HepG2 (cell line): ENCODE results near the gene UFSP2. TPM values are rescaled to one million over a fixed set of nuclear protein-coding genes. Genes with fewer than 3 reads are reported as not detected.
A peak's percentile ranks its signal among the peaks of the same experiment; 100 is the strongest.

ENCODE experiments used
- ARNTL ChIP-seq: sonication (generic); formaldehyde crosslinking; IDR thresholded peaks from 2 replicates; pipeline ENCODE4 v1.4.0; 2020; ENCODE audit warnings: mild to moderate bottlenecking, missing genetic modification reagents
- FOXC1 ChIP-seq: sonication (generic); formaldehyde crosslinking; IDR thresholded peaks from 2 replicates; pipeline ENCODE4 v1.8.0; 2022; ENCODE audit warnings: mild to moderate bottlenecking, missing genetic modification reagents, borderline replicate concordance
- FOXJ3 ChIP-seq: sonication (generic); formaldehyde crosslinking; IDR thresholded peaks from 2 replicates; pipeline ENCODE4 v1.4.0; 2020; ENCODE audit warnings: missing genetic modification reagents, mild to moderate bottlenecking, borderline replicate concordance
- ISL2 ChIP-seq: sonication (generic); formaldehyde crosslinking; IDR thresholded peaks from 2 replicates; pipeline ENCODE4 v1.5.0; 2020; ENCODE audit warnings: missing genetic modification reagents
- NBN ChIP-seq: fragments of 450-650 bp; conservative IDR thresholded peaks from 2 replicates; pipeline ENCODE4 v1.6.1; 2017
- NR2C2 ChIP-seq: sonication (generic); formaldehyde crosslinking; IDR thresholded peaks from 2 replicates; pipeline ENCODE4 v1.4.0; 2020; ENCODE audit warnings: missing genetic modification reagents, mild to moderate bottlenecking, moderate library complexity, borderline replicate concordance
- RAD51 ChIP-seq: fragments of 450-650 bp; IDR thresholded peaks from 2 replicates; pipeline ENCODE4 v1.6.1; 2016; ENCODE audit warnings: borderline replicate concordance
- RNF219 ChIP-seq: sonication (generic); formaldehyde crosslinking; IDR thresholded peaks from 2 replicates; pipeline ENCODE4 v1.5.0; 2020; ENCODE audit warnings: mild to moderate bottlenecking, missing genetic modification reagents
- SMARCC2 ChIP-seq: fragments of 450-650 bp; IDR thresholded peaks from 2 replicates; pipeline ENCODE4 v1.6.1; 2017; ENCODE audit warnings: antibody characterized with exemption, mild to moderate bottlenecking
- SNRNP70 ChIP-seq: fragments of 200-400 bp; formaldehyde crosslinking; IDR thresholded peaks from 2 replicates; pipeline ENCODE4 v1.6.1; 2017; ENCODE audit warnings: mild to moderate bottlenecking, low read depth, low read length, moderate library complexity
- SOX5 ChIP-seq: IDR thresholded peaks from 2 replicates; pipeline ENCODE4 v1.6.1; 2016; ENCODE audit warnings: borderline replicate concordance
- SP5 ChIP-seq: IDR thresholded peaks from 2 replicates; pipeline ENCODE4 v1.6.1; 2016; ENCODE audit warnings: low read depth, borderline replicate concordance
- SSRP1 ChIP-seq: IDR thresholded peaks from 2 replicates; pipeline ENCODE4 v1.6.1; 2016; ENCODE audit warnings: control low read depth
- TCF7L2 ChIP-seq: IDR thresholded peaks from 2 replicates; pipeline ENCODE4 v1.6.1; 2011; ENCODE audit warnings: mild to moderate bottlenecking, low read depth, low read length, moderate library complexity
- TEAD3 ChIP-seq: optimal IDR thresholded peaks from 2 replicates; pipeline ENCODE3; 2016; ENCODE audit warnings: borderline replicate concordance
- TFE3 ChIP-seq: IDR thresholded peaks from 2 replicates; pipeline ENCODE4 v1.6.1; 2016
- THYN1 ChIP-seq: sonication (generic); formaldehyde crosslinking; IDR thresholded peaks from 2 replicates; pipeline ENCODE4 v1.8.1; 2023; ENCODE audit warnings: low read depth, mild to moderate bottlenecking, moderate library complexity, missing genetic modification reagents, borderline replicate concordance
- YEATS2 ChIP-seq: sonication (generic); formaldehyde crosslinking; IDR thresholded peaks from 2 replicates; pipeline ENCODE4 v1.4.0; 2020; ENCODE audit warnings: missing genetic modification reagents, borderline replicate concordance
- ZFP1 ChIP-seq: IDR thresholded peaks from 2 replicates; pipeline ENCODE4 v1.6.1; 2016
- ZKSCAN8 ChIP-seq: IDR thresholded peaks from 2 replicates; pipeline ENCODE4 v1.6.1; 2016; ENCODE audit warnings: borderline replicate concordance, missing genetic modification reagents, missing compliant biosample characterization
- ZMYM4 ChIP-seq: sonication (generic); formaldehyde crosslinking; IDR thresholded peaks from 2 replicates; pipeline ENCODE4 v1.8.1; 2023; ENCODE audit warnings: mild to moderate bottlenecking, missing genetic modification reagents
- ZNF234 ChIP-seq: sonication (generic); formaldehyde crosslinking; conservative IDR thresholded peaks from 2 replicates; pipeline ENCODE4 v1.5.1; 2020; ENCODE audit warnings: mild to moderate bottlenecking, missing genetic modification reagents
- ZNF383 ChIP-seq: sonication (generic); formaldehyde crosslinking; IDR thresholded peaks from 2 replicates; pipeline ENCODE4 v1.4.0; 2020; ENCODE audit warnings: missing genetic modification reagents, mild to moderate bottlenecking, borderline replicate concordance
- ZNF629 ChIP-seq: sonication (generic); formaldehyde crosslinking; conservative IDR thresholded peaks from 2 replicates; pipeline ENCODE4 v1.5.0; 2020; ENCODE audit warnings: missing genetic modification reagents
- ZNF672 ChIP-seq: sonication (generic); formaldehyde crosslinking; IDR thresholded peaks from 2 replicates; pipeline ENCODE4 v1.8.1; 2022; ENCODE audit warnings: missing genetic modification reagents
- ZNF850 ChIP-seq: sonication (generic); formaldehyde crosslinking; conservative IDR thresholded peaks from 2 replicates; pipeline ENCODE4 v1.9.0; 2021; ENCODE audit warnings: mild to moderate bottlenecking, missing genetic modification reagents
- polyA plus RNA-seq, 8 experiments: library from polyadenylated mRNA; depleted of rRNA in 3 of 8; stranded (reverse) in 7 of 8; unstranded in 1 of 8; fragments of >200 nt; fragmentation: Illumina TruSeq in 4 of 8; extraction: Trizol in 4 of 8; gene quantifications; 2 replicates each; pipeline versions ENCODE4 v1.2.1 to v1.2.3, GENCODE V29; 2011 to 2016; ENCODE audit warnings: low read depth in 4 of 8, missing spikeins in 1 of 8, mixed read lengths in 1 of 8; ENCODE audit not compliant: insufficient read depth in 1 of 8
- total RNA-seq, 5 experiments: library from RNA; depleted of rRNA; stranded (reverse); fragments of >200 nt; fragmentation: Illumina TruSeq; extraction: Trizol; gene quantifications; 2 replicates each; pipeline ENCODE4 v1.2.3, GENCODE V29; 2016; ENCODE audit warnings: low read depth in 1 of 5
- TF ChIP-seq, protein P1 (sequence below): sonication (generic); formaldehyde crosslinking; IDR thresholded peaks from 2 replicates; pipeline ENCODE4 v1.4.0; 2020; ENCODE audit warnings: missing genetic modification reagents
- TF ChIP-seq, protein P2 (sequence below): sonication (generic); formaldehyde crosslinking; IDR thresholded peaks from 2 replicates; pipeline ENCODE4 v1.4.0; 2020; ENCODE audit warnings: mild to moderate bottlenecking, low read depth, missing genetic modification reagents

UFSP2 gene
- total and polyA plus RNA-seq, 2 of the 13 experiments (the other 11 are each of a cell fraction or from before 2014, with no cell fraction given): 24.1 to 32.3 TPM

GRCh38 chr4:185380320-185380719, 45.4 kb downstream of the UFSP2 start (continued):
- TF ChIP-seq FOXC1 (CRISPR knock-in tag): no peak
- TF ChIP-seq ZNF629 (CRISPR knock-in tag): no peak
- TF ChIP-seq SP5 (CRISPR knock-in tag): peak; percentile 23; the same call in 1 of the 2 replicates
- TF ChIP-seq ISL2 (CRISPR knock-in tag): peak; percentile 63
- peak; percentile 75; the same call in 1 of the 2 replicates for TF ChIP-seq FOXJ3 (CRISPR knock-in tag)
- no peak for TF ChIP-seq NBN
- TF ChIP-seq ZNF383 (CRISPR knock-in tag): no peak
- no peak for TF ChIP-seq SSRP1
- TF ChIP-seq THYN1 (CRISPR knock-in tag): no peak
- 0 out of 2 replicates have a peak, but pooled peaks have one; percentile 42 for TF ChIP-seq YEATS2 (CRISPR knock-in tag)
- TF ChIP-seq SMARCC2: no peak
- no peak for TF ChIP-seq ZNF672 (CRISPR knock-in tag)
- TF ChIP-seq, protein P1, sequence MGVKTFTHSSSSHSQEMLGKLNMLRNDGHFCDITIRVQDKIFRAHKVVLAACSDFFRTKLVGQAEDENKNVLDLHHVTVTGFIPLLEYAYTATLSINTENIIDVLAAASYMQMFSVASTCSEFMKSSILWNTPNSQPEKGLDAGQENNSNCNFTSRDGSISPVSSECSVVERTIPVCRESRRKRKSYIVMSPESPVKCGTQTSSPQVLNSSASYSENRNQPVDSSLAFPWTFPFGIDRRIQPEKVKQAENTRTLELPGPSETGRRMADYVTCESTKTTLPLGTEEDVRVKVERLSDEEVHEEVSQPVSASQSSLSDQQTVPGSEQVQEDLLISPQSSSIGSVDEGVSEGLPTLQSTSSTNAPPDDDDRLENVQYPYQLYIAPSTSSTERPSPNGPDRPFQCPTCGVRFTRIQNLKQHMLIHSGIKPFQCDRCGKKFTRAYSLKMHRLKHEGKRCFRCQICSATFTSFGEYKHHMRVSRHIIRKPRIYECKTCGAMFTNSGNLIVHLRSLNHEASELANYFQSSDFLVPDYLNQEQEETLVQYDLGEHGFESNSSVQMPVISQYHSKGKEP: no peak
- no peak for TF ChIP-seq ZNF234
- peak; percentile 69 for TF ChIP-seq ZMYM4 (CRISPR knock-in tag)
- no peak for TF ChIP-seq SNRNP70
- peak; percentile 37 for TF ChIP-seq TEAD3
- TF ChIP-seq NR2C2 (CRISPR knock-in tag): no peak
- TF ChIP-seq, protein P2, sequence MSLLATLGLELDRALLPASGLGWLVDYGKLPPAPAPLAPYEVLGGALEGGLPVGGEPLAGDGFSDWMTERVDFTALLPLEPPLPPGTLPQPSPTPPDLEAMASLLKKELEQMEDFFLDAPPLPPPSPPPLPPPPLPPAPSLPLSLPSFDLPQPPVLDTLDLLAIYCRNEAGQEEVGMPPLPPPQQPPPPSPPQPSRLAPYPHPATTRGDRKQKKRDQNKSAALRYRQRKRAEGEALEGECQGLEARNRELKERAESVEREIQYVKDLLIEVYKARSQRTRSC (CRISPR knock-in tag): no peak
- 0 out of 2 replicates have a peak, but pooled peaks have one; percentile 33 for TF ChIP-seq ZFP1 (CRISPR knock-in tag)
- TF ChIP-seq ZNF850 (CRISPR knock-in tag): no peak
- no peak for TF ChIP-seq RNF219 (CRISPR knock-in tag)
- no peak for TF ChIP-seq ARNTL (CRISPR knock-in tag)
- no peak for TF ChIP-seq TCF7L2
- TF ChIP-seq ZKSCAN8 (CRISPR knock-in tag): no peak
- no peak for TF ChIP-seq TFE3 (CRISPR knock-in tag)
- no peak for TF ChIP-seq RAD51
- TF ChIP-seq SOX5: peak; percentile 38; the same call in 1 of the 2 replicates
